A549 treated with RU486 at 1 μM for 4 hours (cell line): ENCODE measurements around the gene ZDHHC12. TPM values are rescaled to one million over a fixed set of nuclear protein-coding genes. Genes with fewer than 3 reads are reported as not detected.

Source experiments
- total RNA-seq: library from RNA; stranded (reverse); fragments of 200-300 nt; extraction: Qiagen RNA extraction; gene quantifications from 5 replicates; pipeline ENCODE4 v1.2.3, GENCODE V29; 2022; ENCODE audit warnings: low read depth

ZDHHC12 gene
- total RNA-seq = 55.5 to 94.9 TPM (median 86.5 TPM) in 5 replicates

DNA sequence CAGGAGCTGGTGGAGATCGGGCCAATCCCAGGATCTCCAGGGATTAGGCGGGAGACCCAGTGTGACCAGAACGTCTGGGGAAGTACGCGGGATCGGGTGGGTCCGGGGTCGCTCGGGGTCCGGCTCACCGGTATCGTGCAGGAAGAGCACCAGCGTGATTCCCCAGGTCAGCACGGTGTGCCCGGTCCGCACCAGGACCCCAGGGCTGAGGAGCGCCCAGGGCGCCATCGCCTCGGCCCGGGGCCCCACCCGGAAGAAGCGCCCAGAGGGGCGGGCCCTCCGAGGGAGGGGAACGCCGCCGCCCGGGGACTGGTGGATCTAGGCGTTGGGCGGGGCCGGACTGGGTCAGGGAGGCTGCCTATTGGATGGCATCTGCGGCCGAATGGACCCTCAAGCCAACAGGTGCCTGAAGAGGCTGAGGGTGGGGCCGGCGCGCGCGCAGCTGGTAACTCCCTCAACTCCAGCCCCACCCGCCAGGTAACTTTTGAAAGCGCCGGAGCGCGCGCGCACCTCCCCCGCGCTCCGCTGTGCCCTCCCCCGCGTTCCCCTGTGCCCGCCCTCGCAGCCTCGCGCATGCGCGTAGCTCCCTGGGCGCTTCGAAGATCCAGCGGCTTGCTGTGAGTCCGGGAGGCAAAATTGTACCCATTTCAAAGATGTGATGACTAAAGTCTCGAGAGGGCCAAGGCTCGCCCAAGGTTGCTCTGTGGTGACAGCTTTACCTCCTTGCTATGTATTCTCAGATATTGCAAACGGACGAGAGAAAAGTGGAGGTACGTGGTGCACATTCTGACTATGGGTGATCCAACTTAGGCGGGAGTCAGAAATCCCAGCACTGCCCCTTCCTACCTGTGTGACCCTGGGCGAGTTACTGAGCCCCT lies at the start of gene ZDHHC12:
Gene ZDHHC12, minus strand, starts transcription at position 262 of the 878 bp plus-strand sequence. Its CDS starts 34 bp downstream, at position 228.

DNA sequence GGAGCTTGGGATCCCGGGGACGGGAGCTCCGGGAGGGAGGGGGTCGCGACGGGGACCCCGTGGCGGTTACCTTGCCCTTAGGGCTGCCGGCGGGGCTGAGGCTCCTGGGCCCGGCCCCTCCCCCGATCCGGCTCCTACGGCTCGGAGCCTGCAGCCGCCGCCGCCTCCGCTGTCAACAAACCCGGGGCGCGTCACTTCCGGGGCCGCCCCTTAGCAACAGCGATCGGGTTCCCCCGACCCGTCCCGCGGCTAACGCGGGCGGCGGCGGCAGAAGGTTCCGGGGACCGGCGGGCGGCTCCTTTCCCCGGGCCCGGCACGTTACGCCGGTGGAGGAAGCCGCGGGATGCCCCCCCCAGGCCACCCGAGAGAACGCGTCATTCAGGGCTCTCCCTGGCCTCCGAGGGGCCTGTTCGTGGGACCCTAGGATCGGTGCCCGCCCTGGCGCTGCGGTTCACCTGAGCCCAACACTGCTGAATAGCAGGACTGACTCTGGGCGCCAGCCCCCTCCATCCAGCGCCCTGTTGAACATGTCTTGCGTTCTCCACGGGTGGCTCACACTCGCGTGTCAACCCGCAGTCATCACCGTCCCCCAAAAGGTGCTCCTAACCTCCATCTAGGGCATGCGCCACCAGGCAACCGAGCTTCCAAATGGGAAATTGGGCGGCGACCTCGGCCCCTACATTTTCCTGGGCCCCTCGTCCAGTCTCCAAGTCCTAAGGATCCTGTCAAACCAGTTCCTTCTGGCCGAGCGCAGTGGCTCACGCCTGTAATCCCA lies 48.0 kb upstream of the ZDHHC12 start, which contains the start of gene ZER1:
Gene ZER1, minus strand, starts transcription at position 183 of the 775 bp plus-strand sequence. CDS start 16,362 bp downstream, outside the sequence.

GRCh38 chr9:128702445-128702948 lies 21.4 kb downstream of the ZDHHC12 start, which contains the start of gene PKN3:
Gene PKN3 (plus strand): TSS chr9:128702503. CDS start chr9:128702916, 413 bp downstream.

GRCh38 chr9:128688501-128689292 lies 35.2 kb downstream of the ZDHHC12 start, which contains the start of gene SET:
Gene SET (plus strand): TSS chr9:128689222. CDS start chr9:128689583, 361 bp downstream.

Other genes with a start within 250 kb of the ZDHHC12 start
- 27.9 to 31.6 TPM (median 29.9 TPM) in 5 replicates for gene GLE1, start 219.4 kb downstream of the ZDHHC12 start, total RNA-seq
- 125 to 161 TPM (median 144 TPM) in 5 replicates for gene SPTAN1, start 171.5 kb downstream of the ZDHHC12 start, total RNA-seq
- 91.4 to 140 TPM (median 134 TPM) in 5 replicates for gene DYNC2I2, start 67.3 kb downstream of the ZDHHC12 start, total RNA-seq
- gene SET, start 34.9 kb downstream of the ZDHHC12 start, total RNA-seq = 401 to 564 TPM (median 434 TPM) in 5 replicates
- 11.0 to 16.7 TPM (median 14.9 TPM) in 5 replicates for gene PKN3, start 21.6 kb downstream of the ZDHHC12 start, total RNA-seq
- 12.0 to 16.3 TPM (median 15.4 TPM) in 5 replicates for gene ZER1, start 47.8 kb upstream of the ZDHHC12 start, total RNA-seq
- 18.0 to 21.8 TPM (median 20.2 TPM) in 5 replicates for gene TBC1D13, start 63.1 kb upstream of the ZDHHC12 start, total RNA-seq
- 14.5 to 32.2 TPM (median 27.6 TPM) in 5 replicates for gene ENDOG, start 94.4 kb upstream of the ZDHHC12 start, total RNA-seq
- 23.5 to 47.1 TPM (median 42.2 TPM) in 5 replicates for gene SPOUT1, start 105.7 kb upstream of the ZDHHC12 start, total RNA-seq
- gene KYAT1, start 157.8 kb upstream of the ZDHHC12 start, total RNA-seq = 6.8 to 8.8 TPM (median 8.2 TPM) in 5 replicates
- gene LRRC8A, start 158.0 kb upstream of the ZDHHC12 start, total RNA-seq = 34.3 to 48.3 TPM (median 44.8 TPM) in 5 replicates
- gene PHYHD1, start 196.9 kb upstream of the ZDHHC12 start, total RNA-seq = not detected in 5 replicates
- gene DOLK, start 223.5 kb upstream of the ZDHHC12 start, total RNA-seq = 27.4 to 35.9 TPM (median 35.3 TPM) in 5 replicates
- 36.0 to 42.3 TPM (median 38.6 TPM) in 5 replicates for gene NUP188, start 223.6 kb upstream of the ZDHHC12 start, total RNA-seq